ENCODE results near the gene POU3F3.

The POU3F3 gene

GRCh38 chr2:104853534-104854497 lies at the start of gene POU3F3 (continued):
- TF ChIP-seq ZNF473 (tag by site-specific recombination; IDR thresholded peaks at IDR 0.05): no peak
- no peak for TF ChIP-seq ZFP3 (tag by site-specific recombination; IDR thresholded peaks at IDR 0.05; ENCODE audit: low read depth)
- no peak; the same call in 1 of the 2 replicates for TF ChIP-seq REST (tag by site-specific recombination; IDR thresholded peaks at IDR 0.05)
- no peak for TF ChIP-seq ATF2 (tag by site-specific recombination; IDR thresholded peaks at IDR 0.05; ENCODE audit: low read depth)
- no peak for TF ChIP-seq MYNN (tag by site-specific recombination; IDR thresholded peaks at IDR 0.05; ENCODE audit: borderline replicate concordance)
- peak; percentile 20; the same call in 1 of the 2 replicates for TF ChIP-seq ZNF76 (tag by site-specific recombination; IDR thresholded peaks at IDR 0.05; ENCODE audit: borderline replicate concordance, low read depth)
- no peak for TF ChIP-seq KLF1 (tag by site-specific recombination; IDR thresholded peaks at IDR 0.05)
- TF ChIP-seq ZNF433 (tag by site-specific recombination; IDR thresholded peaks at IDR 0.05; ENCODE audit: low read depth): no peak
- no peak for TF ChIP-seq ZNF488 (tag by site-specific recombination; IDR thresholded peaks at IDR 0.05)
- no peak for TF ChIP-seq ZNF37A (tag by site-specific recombination; IDR thresholded peaks at IDR 0.05)
- no peak for TF ChIP-seq ZSCAN16 (tag by site-specific recombination; IDR thresholded peaks at IDR 0.05)
- TF ChIP-seq AEBP2 (tag by site-specific recombination; IDR thresholded peaks at IDR 0.05; ENCODE audit: borderline replicate concordance): no peak
- no peak for TF ChIP-seq BCL6B (tag by site-specific recombination; IDR thresholded peaks at IDR 0.05)
- no peak for TF ChIP-seq ZNF18 (tag by site-specific recombination; IDR thresholded peaks at IDR 0.05)
- TF ChIP-seq ZNF26 (tag by site-specific recombination; IDR thresholded peaks at IDR 0.05): no peak
- no peak for TF ChIP-seq ZNF639 (tag by site-specific recombination; IDR thresholded peaks at IDR 0.05)
- TF ChIP-seq ZNF274 (IDR thresholded peaks at IDR 0.05; ENCODE audit: low read length): no peak
- no peak for TF ChIP-seq ZNF274 (tag by site-specific recombination; IDR thresholded peaks at IDR 0.05; ENCODE audit: borderline replicate concordance)
- TF ChIP-seq ZNF624 (tag by site-specific recombination; IDR thresholded peaks at IDR 0.05): no peak
- TF ChIP-seq ZNF221 (tag by site-specific recombination; IDR thresholded peaks at IDR 0.05; ENCODE audit: borderline replicate concordance): no peak
- TF ChIP-seq ZNF670 (tag by site-specific recombination; IDR thresholded peaks at IDR 0.05; ENCODE audit: low read depth): no peak
- no peak for TF ChIP-seq OVOL3 (tag by site-specific recombination; IDR thresholded peaks at IDR 0.05)
- no peak for TF ChIP-seq BCL11A (tag by site-specific recombination; IDR thresholded peaks at IDR 0.05; ENCODE audit: low read depth)
- no peak for TF ChIP-seq ZNF768 (tag by site-specific recombination; IDR thresholded peaks at IDR 0.05)
- peak; percentile 79 for TF ChIP-seq ZBTB8A (tag by site-specific recombination; IDR thresholded peaks at IDR 0.05)

Measured in HEK293 (cell line).